A673 (cell line): ENCODE data around the gene ADAMTS5. TPM values are rescaled to one million over a fixed set of nuclear protein-coding genes. Genes with fewer than 3 reads are reported as not detected.

Source experiments
- BruUV-seq: library from RNA; stranded (reverse); fragments of 400-500 nt; replicated peaks from 2 replicates; lab custom pipeline; 2021; lab: Mats Ljungman, UMichigan
- CTCF ChIA-PET: fragments of 300-600 bp; sonication (Branson Sonifier 250); formaldehyde crosslinking; loops from one replicate; lab custom pipeline; 2022; ENCODE audit warnings: antibody characterized with exemption; lab: Charles Lee
- POLR2A ChIA-PET: fragments of 300-600 bp; sonication (Branson Sonifier 250); formaldehyde crosslinking; loops from one replicate; lab custom pipeline; 2022; ENCODE audit warnings: antibody characterized with exemption; ENCODE audit not compliant: low non-redundant PET; lab: Charles Lee
- DNase-seq: peaks from one replicate; pipeline ENCODE4 v3.0.0-alpha.2; 2015; ENCODE audit warnings: low spot score
- H3K27ac ChIP-seq: fragments of 200-600 bp; sonication (generic); 2 replicates; pipeline ENCODE4 v1.5.1; 2016; ENCODE audit warnings: mixed run types, low read depth, mild to moderate bottlenecking, mixed read lengths, antibody characterized with exemption, low read length; ENCODE audit not compliant: poor library complexity, severe bottlenecking
- H3K27me3 ChIP-seq: fragments of 200-600 bp; sonication (generic); replicated peaks from 2 replicates; pipeline ENCODE4 v1.6.1; 2017; ENCODE audit warnings: mixed run types, low read depth, mild to moderate bottlenecking, mixed read lengths, antibody characterized with exemption, low read length; ENCODE audit not compliant: insufficient read depth, poor library complexity
- H3K36me3 ChIP-seq: fragments of 200-600 bp; sonication (generic); 2 replicates; pipeline ENCODE4 v1.6.1; 2016; ENCODE audit warnings: mixed run types, mild to moderate bottlenecking, mixed read lengths, antibody characterized with exemption, low read length; ENCODE audit not compliant: insufficient read depth, poor library complexity, severe bottlenecking
- H3K4me1 ChIP-seq: fragments of 200-600 bp; sonication (generic); 2 replicates; pipeline ENCODE4 v1.6.1; 2017; ENCODE audit warnings: mixed run types, mild to moderate bottlenecking, mixed read lengths, antibody characterized with exemption, low read length; ENCODE audit not compliant: insufficient read depth, poor library complexity, severe bottlenecking
- H3K4me3 ChIP-seq: fragments of 200-600 bp; sonication (generic); 2 replicates; pipeline ENCODE4 v1.5.1; 2016; ENCODE audit warnings: low read depth, mixed run types, mild to moderate bottlenecking, mixed read lengths, low read length; ENCODE audit not compliant: poor library complexity, severe bottlenecking
- H3K9me3 ChIP-seq: fragments of 200-600 bp; sonication (generic); 2 replicates; pipeline ENCODE4 v1.6.1; 2016; ENCODE audit warnings: mixed run types, low read depth, mild to moderate bottlenecking, mixed read lengths, antibody characterized with exemption, low read length; ENCODE audit not compliant: poor library complexity, severe bottlenecking
- EZH2 ChIP-seq: fragments of 200-600 bp; sonication (generic); IDR thresholded peaks from 2 replicates; pipeline ENCODE4 v1.6.1; 2017; ENCODE audit warnings: borderline replicate concordance, low read depth, mild to moderate bottlenecking, mixed read lengths, antibody characterized with exemption, low read length; ENCODE audit not compliant: poor library complexity, severe bottlenecking
- intact Hi-C: fragments of 100-400 bp; cut with micrococcal nuclease; formaldehyde crosslinking; loops from one replicate; pipeline ENCODE4 v1.10.0; 2022; ENCODE audit not compliant: unreplicated experiment
- microRNA-seq: library from miRNA; unstranded; fragments of <30 nt; microRNA quantifications from one replicate; pipeline ENCODE4 v1.2.0, GENCODE V29; 2021
- total RNA-seq: library from RNA; stranded (reverse); gene quantifications from 2 replicates; pipeline ENCODE4 v1.2.3, GENCODE V29; 2021
- TF ChIP-seq, protein P1 (sequence below): fragments of 300-800, 200-600 bp; sonication (generic); conservative IDR thresholded peaks from 2 replicates; pipeline ENCODE4 v1.5.1; 2017; ENCODE audit warnings: low read depth, mild to moderate bottlenecking, antibody characterized with exemption, low read length, moderate library complexity, mixed read lengths

The ADAMTS5 gene
- total RNA-seq, 1 experiment from 2014 or later = not detected

DNA sequence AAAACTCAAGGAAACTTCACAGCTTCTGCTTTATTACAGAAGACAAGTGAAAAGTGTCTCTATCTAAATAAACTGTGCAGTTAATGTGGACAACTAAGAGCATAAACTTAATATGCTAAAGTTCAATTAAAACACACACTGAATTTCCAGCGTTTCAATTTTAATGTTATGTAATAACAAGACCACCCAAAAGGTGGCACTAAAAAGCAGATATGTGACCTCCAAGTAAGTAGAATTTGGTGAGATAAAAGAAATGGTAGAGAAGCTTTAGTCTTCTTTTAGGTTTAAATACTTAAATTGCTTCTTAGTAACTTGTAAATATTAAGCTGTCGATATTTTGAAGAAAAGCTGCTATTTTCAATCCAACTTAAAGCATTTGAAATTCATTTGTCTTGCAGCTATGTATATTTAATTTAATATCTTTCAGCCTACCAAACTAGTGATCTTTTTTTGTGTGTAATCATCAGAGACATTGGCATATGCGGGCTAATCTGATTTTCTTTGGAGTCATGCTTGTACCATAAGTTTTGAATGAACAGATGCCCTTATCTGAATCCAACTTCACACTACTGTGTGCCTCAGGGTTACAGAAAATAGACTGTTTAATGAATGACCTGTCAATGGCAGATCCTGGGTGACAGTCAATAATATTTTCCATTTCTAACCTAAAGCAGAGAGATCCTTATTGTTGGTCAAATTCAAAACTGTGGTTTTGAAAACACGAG lies 85.2 kb downstream of the ADAMTS5 start:
- no peaks in the 10 kb centered on the region for H3K36me3 ChIP-seq
- intact Hi-C loops = loop anchor here (10.0 kb wide), 1 partner anchor 683 kb away; no protein-coding TSS in a partner anchor
- no peaks in the 10 kb centered on the region for H3K4me1 ChIP-seq
- DNase-seq = peak; percentile 40
- POLR2A ChIA-PET = no interaction called here
- H3K27me3 ChIP-seq = peaks cover 4% of the 10 kb centered on the region
- H3K4me3 ChIP-seq = no peak overlapping the region
- TF ChIP-seq, protein P1, sequence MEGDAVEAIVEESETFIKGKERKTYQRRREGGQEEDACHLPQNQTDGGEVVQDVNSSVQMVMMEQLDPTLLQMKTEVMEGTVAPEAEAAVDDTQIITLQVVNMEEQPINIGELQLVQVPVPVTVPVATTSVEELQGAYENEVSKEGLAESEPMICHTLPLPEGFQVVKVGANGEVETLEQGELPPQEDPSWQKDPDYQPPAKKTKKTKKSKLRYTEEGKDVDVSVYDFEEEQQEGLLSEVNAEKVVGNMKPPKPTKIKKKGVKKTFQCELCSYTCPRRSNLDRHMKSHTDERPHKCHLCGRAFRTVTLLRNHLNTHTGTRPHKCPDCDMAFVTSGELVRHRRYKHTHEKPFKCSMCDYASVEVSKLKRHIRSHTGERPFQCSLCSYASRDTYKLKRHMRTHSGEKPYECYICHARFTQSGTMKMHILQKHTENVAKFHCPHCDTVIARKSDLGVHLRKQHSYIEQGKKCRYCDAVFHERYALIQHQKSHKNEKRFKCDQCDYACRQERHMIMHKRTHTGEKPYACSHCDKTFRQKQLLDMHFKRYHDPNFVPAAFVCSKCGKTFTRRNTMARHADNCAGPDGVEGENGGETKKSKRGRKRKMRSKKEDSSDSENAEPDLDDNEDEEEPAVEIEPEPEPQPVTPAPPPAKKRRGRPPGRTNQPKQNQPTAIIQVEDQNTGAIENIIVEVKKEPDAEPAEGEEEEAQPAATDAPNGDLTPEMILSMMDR = peak; percentile 60
- TF ChIP-seq EZH2 = no peak
- CTCF ChIA-PET = no interaction called here
- H3K27ac ChIP-seq = no peak overlapping the region
- no TSS peak for BruUV-seq
- no peaks in the 10 kb centered on the region for H3K9me3 ChIP-seq

DNA sequence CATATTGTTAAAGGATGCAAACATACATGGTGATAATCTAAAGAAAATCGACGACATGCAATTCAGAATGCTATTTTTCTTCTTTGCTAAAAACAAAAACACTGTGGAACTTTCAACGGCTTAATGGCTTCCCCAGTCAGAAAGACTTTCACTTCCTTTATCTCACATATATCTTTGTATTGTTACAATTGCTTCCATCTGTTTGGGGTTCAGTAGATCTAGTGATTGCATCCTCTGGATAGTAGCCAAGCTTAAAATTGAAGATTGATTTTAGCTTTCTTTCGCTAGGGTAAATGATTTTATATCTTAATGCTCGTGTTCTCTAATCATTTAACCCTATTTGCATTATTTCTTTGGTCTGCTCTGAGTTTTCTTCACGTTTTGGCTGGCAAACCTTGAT lies 89.9 kb downstream of the ADAMTS5 start:
- H3K36me3 ChIP-seq = no peaks in the 10 kb centered on the region
- BruUV-seq = no TSS peak
- POLR2A ChIA-PET = no interaction called here
- no peaks in the 10 kb centered on the region for H3K4me1 ChIP-seq
- H3K9me3 ChIP-seq = no peaks in the 10 kb centered on the region
- no peak for DNase-seq
- TF ChIP-seq EZH2 = no peak
- TF ChIP-seq, protein P1 = no peak
- H3K27me3 ChIP-seq = no peaks in the 10 kb centered on the region
- CTCF ChIA-PET = no interaction called here
- no peak overlapping the region for H3K27ac ChIP-seq
- no peak overlapping the region for H3K4me3 ChIP-seq
- intact Hi-C loops = no loop called here

DNA sequence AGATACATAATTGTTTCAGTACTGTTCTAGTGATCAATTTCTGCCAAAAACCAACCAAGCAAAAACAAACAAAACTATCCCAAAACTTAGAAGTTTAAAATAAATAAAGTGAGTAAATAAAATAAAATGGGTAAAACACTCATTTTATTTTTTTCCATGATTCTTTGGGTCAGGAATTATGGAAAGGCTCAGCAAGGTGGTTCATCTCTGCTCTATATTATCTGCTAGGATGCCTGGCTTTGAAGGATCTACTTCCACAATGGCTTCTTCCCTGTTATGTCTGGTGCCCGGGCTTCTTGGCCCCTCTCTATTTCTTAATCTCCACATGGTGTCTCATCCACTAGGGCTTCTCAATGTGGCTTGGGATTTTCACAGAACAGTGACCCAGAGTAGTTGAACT lies 92.5 kb downstream of the ADAMTS5 start:
- H3K27me3 ChIP-seq = no peaks in the 10 kb centered on the region
- POLR2A ChIA-PET = no interaction called here
- BruUV-seq = no TSS peak

More for the DNA sequence above, 92.5 kb downstream of the ADAMTS5 start:
- Histone ChIP-seq H3K9me3 (peaks cover 3% of the 10 kb centered on the region), H3K4me1 (no peaks in the 10 kb centered on the region), H3K36me3 (no peaks in the 10 kb centered on the region), H3K4me3 (no peak overlapping the region), H3K27ac (no peak overlapping the region)
- no peak for DNase-seq
- intact Hi-C loops = no loop called here
- TF ChIP-seq EZH2 = no peak
- TF ChIP-seq, protein P1 = no peak
- CTCF ChIA-PET = no interaction called here

Small RNA genes lying within 50 kb of the gene (microRNA-seq; reads per million reads assigned to microRNA genes)
- gene MIR4759 = not detected

Other genes with a start within 250 kb of the ADAMTS5 start
- gene ADAMTS1, start 121.7 kb downstream of the ADAMTS5 start, total RNA-seq = 14.0 and 17.9 TPM in 2 replicates